HCT116 (cell line): ENCODE data around the gene MACROD1. TPM values are rescaled to one million over a fixed set of nuclear protein-coding genes. Genes with fewer than 3 reads are reported as not detected.

ENCODE experiments used
- ATAC-seq: fragments of 200-7000 bp; cut with Tn5 transposase; 2 replicates; pipeline ENCODE4 v1.9.1; 2020; ENCODE audit warnings: mild to moderate bottlenecking, moderate library complexity
- BruUV-seq: library from RNA; stranded (reverse); fragments of 400-500 nt; replicated peaks from 2 replicates; lab custom pipeline; 2021; lab: Mats Ljungman, UMichigan
- CTCF ChIA-PET: fragments of 300-600 bp; sonication (Branson Sonifier 250); formaldehyde crosslinking; loops from one replicate; lab custom pipeline; 2021; ENCODE audit warnings: antibody characterized with exemption; lab: Charles Lee
- POLR2A ChIA-PET: fragments of 300-600, 350-600 bp; sonication (Branson Sonifier 250); formaldehyde crosslinking; loops from one replicate; lab custom pipeline; 2021; ENCODE audit warnings: antibody characterized with exemption; lab: Charles Lee
- RAD21 ChIA-PET, 2 experiments: fragments of 300-600 bp; sonication (Branson Sonifier 250); formaldehyde crosslinking; loops; one replicate each; lab custom pipeline; 2023; ENCODE audit warnings: low total read pairs in 2 of 2; ENCODE audit not compliant: uncharacterized antibody in 2 of 2, unreplicated experiment in 2 of 2, low non-redundant PET in 1 of 2; lab: Charles Lee
- DNase-seq: peaks from one replicate; pipeline ENCODE4 v3.0.0-alpha.2; 2010; ENCODE audit warnings: low read depth, low spot score
- H2AFZ ChIP-seq: fragments of 200-600 bp; shearing (Covaris generic), sonication (generic); 2 replicates; pipeline ENCODE4 v1.6.1; 2017; ENCODE audit warnings: low read depth, mixed run types, mixed read lengths, antibody characterized with exemption, low read length; ENCODE audit not compliant: poor library complexity, severe bottlenecking
- H3K27ac ChIP-seq: 2 replicates; pipeline ENCODE4 v1.5.1; 2012; ENCODE audit warnings: low read depth, low read length
- H3K27me3 ChIP-seq: fragments of 200-600 bp; sonication (generic); 2 replicates; pipeline ENCODE4 v1.6.1; 2016; ENCODE audit warnings: mixed run types, low read length, mixed read lengths; ENCODE audit not compliant: insufficient read depth
- H3K36me3 ChIP-seq, 2 experiments: fragments of 200-500 bp in 1 of 2; fragments of 200-600 bp in 1 of 2; sonication (Bioruptor generic) in 1 of 2; sonication (generic) in 1 of 2; 2 replicates each; pipeline versions ENCODE4 v1.5.1 to v1.6.1; 2014 to 2016; ENCODE audit warnings: low read length in 2 of 2, inconsistent platforms in 1 of 2, mixed read lengths in 1 of 2, mixed run types in 1 of 2; ENCODE audit not compliant: insufficient read depth in 2 of 2, control insufficient read depth in 1 of 2
- H3K4me1 ChIP-seq, 2 experiments: fragments of 200-600 bp in 1 of 2; sonication (generic) in 1 of 2; 2 replicates each; pipeline versions ENCODE4 v1.5.1 to v1.6.1; 2012 to 2017; ENCODE audit warnings: low read length in 2 of 2, inconsistent platforms in 1 of 2, mild to moderate bottlenecking in 1 of 2, mixed read lengths in 1 of 2, mixed run types in 1 of 2, moderate library complexity in 1 of 2; ENCODE audit not compliant: insufficient read depth in 2 of 2, control insufficient read depth in 1 of 2
- H3K4me2 ChIP-seq: fragments of 200-600 bp; sonication (generic); 2 replicates; pipeline ENCODE4 v1.6.1; 2017; ENCODE audit warnings: mixed run types, low read length, mixed read lengths
- H3K4me3 ChIP-seq, 2 experiments: fragments of 200-600 bp in 1 of 2; sonication (generic) in 1 of 2; replicated peaks in 1 of 2; 2 replicates each; pipeline ENCODE4 v1.5.1; 2011 to 2016; ENCODE audit warnings: low read length in 2 of 2, control low read depth in 1 of 2, low read depth in 1 of 2, mild to moderate bottlenecking in 1 of 2, mixed read lengths in 1 of 2, mixed run types in 1 of 2
- H3K79me2 ChIP-seq: fragments of 200-600 bp; sonication (generic); 2 replicates; pipeline ENCODE4 v1.6.1; 2017; ENCODE audit warnings: mild to moderate bottlenecking, mixed run types, low read length, moderate library complexity, mixed read lengths; ENCODE audit not compliant: insufficient read depth
- H3K9ac ChIP-seq: fragments of 200-600 bp; sonication (generic); 2 replicates; pipeline ENCODE4 v1.6.1; 2016; ENCODE audit warnings: low read length, mixed read lengths
- H3K9me2 ChIP-seq: fragments of 200-600 bp; sonication (generic), shearing (Covaris generic); 2 replicates; pipeline ENCODE4 v1.6.1; 2017; ENCODE audit warnings: mixed run types, mild to moderate bottlenecking, moderate library complexity; ENCODE audit not compliant: insufficient read depth
- H3K9me3 ChIP-seq, 2 experiments: fragments of 200-500 bp in 1 of 2; fragments of 200-600 bp in 1 of 2; sonication (Bioruptor generic) in 1 of 2; sonication (generic) in 1 of 2; 2 replicates each; pipeline ENCODE4 v1.6.1; 2014 to 2017; ENCODE audit warnings: low read length in 2 of 2, mixed read lengths in 2 of 2, inconsistent platforms in 1 of 2, low read depth in 1 of 2, mild to moderate bottlenecking in 1 of 2, mixed run types in 1 of 2, moderate library complexity in 1 of 2; ENCODE audit not compliant: control insufficient read depth in 1 of 2, insufficient read depth in 1 of 2
- H4K20me1 ChIP-seq: fragments of 200-600 bp; sonication (generic), shearing (Covaris generic); 2 replicates; pipeline ENCODE4 v1.6.1; 2017; ENCODE audit warnings: mixed run types, mild to moderate bottlenecking, moderate library complexity; ENCODE audit not compliant: insufficient read depth
- ATF3 ChIP-seq: IDR thresholded peaks from 2 replicates; pipeline ENCODE4 v1.6.1; 2012
- CEBPB ChIP-seq: IDR thresholded peaks from 2 replicates; pipeline ENCODE4 v1.6.1; 2012; ENCODE audit warnings: low read depth
- EZH2 ChIP-seq: fragments of 200-600 bp; sonication (generic); IDR thresholded peaks from 2 replicates; pipeline ENCODE4 v1.6.1; 2017; ENCODE audit warnings: antibody characterized with exemption, mixed run types
- FOSL1 ChIP-seq: IDR thresholded peaks from 2 replicates; pipeline ENCODE4 v1.6.1; 2012; ENCODE audit warnings: low read depth
- POLR2A ChIP-seq: IDR thresholded peaks from 2 replicates; pipeline ENCODE4 v1.7.0; 2011; ENCODE audit warnings: borderline replicate concordance; ENCODE audit not compliant: insufficient read depth, insufficient read length; ENCODE audit errors: extremely low read depth
- POLR2AphosphoS5 ChIP-seq: IDR thresholded peaks from 2 replicates; pipeline ENCODE4 v1.6.1; 2011; ENCODE audit warnings: mild to moderate bottlenecking, low read depth, low read length, moderate library complexity
- RAD21 ChIP-seq: IDR thresholded peaks from 2 replicates; pipeline ENCODE4 v1.6.1; 2012; ENCODE audit warnings: low read depth, mild to moderate bottlenecking
- REST ChIP-seq: IDR thresholded peaks from 2 replicates; pipeline ENCODE4 v1.6.1; 2012; ENCODE audit warnings: low read depth
- SIN3A ChIP-seq: IDR thresholded peaks from 2 replicates; pipeline ENCODE4 v1.6.1; 2012; ENCODE audit warnings: low read depth
- SRF ChIP-seq: IDR thresholded peaks from 2 replicates; pipeline ENCODE4 v1.6.1; 2012; ENCODE audit warnings: low read depth
- TCF7L2 ChIP-seq: IDR thresholded peaks from 2 replicates; pipeline ENCODE4 v1.7.0; 2011; ENCODE audit warnings: borderline replicate concordance, inconsistent platforms; ENCODE audit not compliant: insufficient read depth, insufficient read length; ENCODE audit errors: extremely low read depth
- YY1 ChIP-seq: IDR thresholded peaks from 2 replicates; pipeline ENCODE4 v1.6.1; 2011; ENCODE audit warnings: low read length, low read depth, moderate library complexity, mild to moderate bottlenecking; ENCODE audit not compliant: insufficient replicate concordance; ENCODE audit errors: extremely low read depth
- ZBTB33 ChIP-seq: IDR thresholded peaks from 2 replicates; pipeline ENCODE4 v1.6.1; 2011; ENCODE audit warnings: mild to moderate bottlenecking, low read length, moderate library complexity; ENCODE audit not compliant: insufficient replicate concordance; ENCODE audit errors: extremely low read depth
- ZNF274 ChIP-seq: fragments of 200-500 bp; sonication (Bioruptor generic); IDR thresholded peaks from 2 replicates; pipeline ENCODE4 v1.6.1; 2014; ENCODE audit warnings: mild to moderate bottlenecking, low read depth, low read length, inconsistent platforms
- intact Hi-C: fragments of 100-400 bp; cut with micrococcal nuclease; formaldehyde crosslinking; loops from 2 replicates; pipeline ENCODE4 v1.10.0; 2022
- total RNA-seq: library from RNA; stranded (reverse); gene quantifications from one replicate; pipeline ENCODE4 v1.2.1, GENCODE V29; 2021; ENCODE audit not compliant: unreplicated experiment
- TF ChIP-seq, protein P1 (sequence below), 3 experiments: fragments of 200-600 bp in 1 of 3; sonication (generic) in 1 of 3; IDR thresholded peaks in 2 of 3; conservative IDR thresholded peaks in 1 of 3; 2 replicates each; pipeline ENCODE4 v1.5.1; 2012 to 2017; ENCODE audit warnings: low read depth in 2 of 3, low read length in 2 of 3, antibody characterized with exemption in 1 of 3, borderline replicate concordance in 1 of 3, control low read depth in 1 of 3, mild to moderate bottlenecking in 1 of 3, mixed read lengths in 1 of 3, mixed run types in 1 of 3, moderate library complexity in 1 of 3; ENCODE audit not compliant: insufficient read depth in 1 of 3

The MACROD1 gene
- total RNA-seq, 1 experiment from 2014 or later = 61.1 TPM

DNA sequence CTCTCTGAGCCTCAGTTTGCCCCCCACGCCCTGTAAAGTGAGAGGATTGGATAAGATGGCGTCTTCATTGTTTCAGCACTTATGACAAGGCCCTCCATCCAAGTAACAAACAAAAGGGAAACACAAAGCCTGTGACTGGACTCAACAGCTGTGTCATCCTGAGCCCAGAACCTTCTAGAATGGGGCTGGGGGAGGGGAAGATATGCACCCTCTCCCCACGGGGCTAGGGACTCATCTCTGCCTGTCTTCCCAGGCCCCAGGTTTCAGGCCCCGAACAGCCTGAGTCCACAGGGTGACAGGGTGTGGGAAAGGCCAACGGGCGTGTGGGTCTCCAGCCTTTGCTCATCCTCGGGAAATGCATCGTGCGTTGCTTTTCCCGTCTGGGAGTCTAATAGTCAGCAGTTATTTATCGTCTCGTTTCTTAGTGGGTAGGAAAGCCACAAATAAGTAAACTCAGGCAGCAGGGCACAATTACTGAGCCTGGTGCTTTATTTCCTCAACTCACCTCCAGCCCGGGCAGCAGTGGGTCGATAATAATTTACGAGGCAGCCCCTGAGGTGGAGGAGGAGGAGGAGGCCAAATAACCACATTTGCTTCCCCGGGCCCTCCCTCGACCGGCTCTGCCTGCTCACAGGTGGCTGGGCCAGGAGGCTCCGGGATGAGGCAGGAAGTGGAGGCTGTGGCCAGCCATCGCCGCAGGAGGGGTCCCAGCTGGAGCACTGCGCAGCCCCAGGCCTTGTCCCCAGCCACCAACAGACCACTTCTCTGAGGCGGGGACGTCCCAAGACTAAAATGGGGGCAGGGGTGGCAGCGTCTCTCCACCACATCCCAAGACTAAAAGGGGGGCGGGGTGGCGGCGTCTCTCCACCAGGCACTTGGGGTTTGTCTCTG is 75.8 kb downstream of the MACROD1 start:
- H3K4me1 ChIP-seq = peaks cover 19 to 21% of the 10 kb centered on the region in 2 experiments

More for the DNA sequence above, 75.8 kb downstream of the MACROD1 start:
- H3K27ac ChIP-seq = no peak overlapping the region
- no peaks in the 10 kb centered on the region for H3K9me2 ChIP-seq
- H3K9ac ChIP-seq = no peak overlapping the region
- no peaks in the 10 kb centered on the region for H3K36me3 ChIP-seq
- H3K27me3 ChIP-seq = no peaks in the 10 kb centered on the region
- DNase-seq = no peak
- H3K9me3 ChIP-seq = no peaks in the 10 kb centered on the region
- ChIA-PET RAD21 (no interaction called here), POLR2A (no interaction called here), CTCF (no interaction called here)
- BruUV-seq = no TSS peak
- H2AFZ ChIP-seq = no peak overlapping the region
- H3K4me3 ChIP-seq = no peak overlapping the region
- H4K20me1 ChIP-seq = no peaks in the 10 kb centered on the region; the same call in 1 of the 2 replicates
- no peaks in the 10 kb centered on the region for H3K79me2 ChIP-seq
- no peak for ATAC-seq
- intact Hi-C loops = loop anchor here (2.0 kb wide), 1 partner anchor 59 kb away; no protein-coding TSS in a partner anchor
- no peak overlapping the region for H3K4me2 ChIP-seq
- TF ChIP-seq POLR2AphosphoS5 (no peak), CEBPB (no peak), ZNF274 (no peak), YY1 (no peak), RAD21 (no peak), SIN3A (no peak), POLR2A (no peak), FOSL1 (no peak), SRF (no peak), TCF7L2 (no peak), REST (no peak), ATF3 (no peak), EZH2 (no peak), ZBTB33 (no peak)
- TF ChIP-seq, protein P1, sequence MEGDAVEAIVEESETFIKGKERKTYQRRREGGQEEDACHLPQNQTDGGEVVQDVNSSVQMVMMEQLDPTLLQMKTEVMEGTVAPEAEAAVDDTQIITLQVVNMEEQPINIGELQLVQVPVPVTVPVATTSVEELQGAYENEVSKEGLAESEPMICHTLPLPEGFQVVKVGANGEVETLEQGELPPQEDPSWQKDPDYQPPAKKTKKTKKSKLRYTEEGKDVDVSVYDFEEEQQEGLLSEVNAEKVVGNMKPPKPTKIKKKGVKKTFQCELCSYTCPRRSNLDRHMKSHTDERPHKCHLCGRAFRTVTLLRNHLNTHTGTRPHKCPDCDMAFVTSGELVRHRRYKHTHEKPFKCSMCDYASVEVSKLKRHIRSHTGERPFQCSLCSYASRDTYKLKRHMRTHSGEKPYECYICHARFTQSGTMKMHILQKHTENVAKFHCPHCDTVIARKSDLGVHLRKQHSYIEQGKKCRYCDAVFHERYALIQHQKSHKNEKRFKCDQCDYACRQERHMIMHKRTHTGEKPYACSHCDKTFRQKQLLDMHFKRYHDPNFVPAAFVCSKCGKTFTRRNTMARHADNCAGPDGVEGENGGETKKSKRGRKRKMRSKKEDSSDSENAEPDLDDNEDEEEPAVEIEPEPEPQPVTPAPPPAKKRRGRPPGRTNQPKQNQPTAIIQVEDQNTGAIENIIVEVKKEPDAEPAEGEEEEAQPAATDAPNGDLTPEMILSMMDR (IDR thresholded peaks at IDR 0.05 in 2 of 3, conservative IDR thresholded peaks at IDR 0.05 in 1 of 3; ENCODE audit: borderline replicate concordance in 1 of 3, insufficient read depth in 1 of 3, low read depth in 2 of 3, low read length in 2 of 3) = no peak
- TF ChIP-seq, all 23 proteins: peak for 0
